ENCODE results near the gene TMEM165. TPM values are rescaled to one million over a fixed set of nuclear protein-coding genes. Genes with fewer than 3 reads are reported as not detected.
"Not testable (repeated sequence)": the region's sequence is repeated elsewhere in the genome, so short reads cannot be mapped to it uniquely, and the experiment has no call there.

Gene TMEM165, protein sequence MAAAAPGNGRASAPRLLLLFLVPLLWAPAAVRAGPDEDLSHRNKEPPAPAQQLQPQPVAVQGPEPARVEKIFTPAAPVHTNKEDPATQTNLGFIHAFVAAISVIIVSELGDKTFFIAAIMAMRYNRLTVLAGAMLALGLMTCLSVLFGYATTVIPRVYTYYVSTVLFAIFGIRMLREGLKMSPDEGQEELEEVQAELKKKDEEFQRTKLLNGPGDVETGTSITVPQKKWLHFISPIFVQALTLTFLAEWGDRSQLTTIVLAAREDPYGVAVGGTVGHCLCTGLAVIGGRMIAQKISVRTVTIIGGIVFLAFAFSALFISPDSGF
- total RNA-seq (44.0 TPM), polyA plus RNA-seq (10 to 100 TPM; 34.5 to 50.1 (median 44.7) TPM)

DNA sequence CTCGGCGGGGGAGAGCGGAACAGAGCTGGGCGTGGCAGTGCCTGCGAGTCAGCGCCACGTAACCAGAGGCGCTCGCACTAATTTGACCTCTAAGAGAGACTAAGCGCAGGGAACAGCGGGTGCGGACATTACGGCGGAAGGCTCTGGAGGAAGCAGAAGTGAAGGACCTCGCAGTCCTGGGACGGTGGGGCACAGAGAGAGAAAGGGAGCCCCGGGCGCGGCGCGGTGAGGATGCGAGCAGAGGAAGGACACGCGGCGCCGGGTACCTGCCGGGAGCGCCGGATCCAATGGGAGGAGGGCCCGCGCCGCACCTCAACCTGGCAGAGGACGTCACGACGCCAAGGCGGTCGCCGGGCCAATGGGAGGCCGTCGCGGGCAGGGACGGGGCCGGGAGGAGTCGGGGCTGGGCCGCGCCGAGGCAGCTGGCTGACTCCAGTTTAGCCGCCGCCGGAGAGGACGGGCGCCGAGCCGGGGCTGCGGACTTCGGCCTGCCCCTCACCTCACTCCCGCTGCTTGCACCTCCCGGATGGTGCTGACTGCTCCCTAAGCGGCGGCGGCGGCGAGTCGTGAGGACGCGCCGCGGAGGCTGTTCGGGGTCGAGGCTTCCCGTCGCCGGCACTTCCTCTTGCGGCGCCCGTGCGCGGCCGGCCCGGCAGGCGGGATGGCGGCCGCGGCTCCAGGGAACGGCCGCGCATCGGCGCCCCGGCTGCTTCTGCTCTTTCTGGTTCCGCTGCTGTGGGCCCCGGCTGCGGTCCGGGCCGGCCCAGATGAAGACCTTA lies at the start of gene TMEM165:
TMEM165 (plus strand) TSS at position 429 of the 779 bp plus-strand sequence; CDS start at position 662, 233 bp downstream.
- Mint-ChIP-seq H3K4me3 (peak within 1 kb of the TSS; percentile 95 to 98 (median 97)), H3K27me3 (peaks cover 5% of the 10 kb centered on the region), H3K27ac (peak within 1 kb of the TSS; percentile 97 to 100 (median 98)), H3K4me1 (peaks cover 22 to 48% (median 35%) of the 10 kb centered on the region in 4 donors), H3K9me3 (peaks cover 0 to 2% (median 0%) of the 10 kb centered on the region in 7 donors), H3K36me3 (peaks cover 7% of the 10 kb centered on the region)
- peak within 1 kb of the TSS; percentile 95 for H3K4me3 ChIP-seq (ENCODE audit: low read depth, low read length)
- ATAC-seq (ENCODE audit: low read depth in 2 of 2) (peak; percentile 94), DNase-seq (peak; percentile 86 to 95 (median 91))
- no peaks in the 10 kb centered on the region for H3K36me3 ChIP-seq (ENCODE audit: control insufficient read depth, insufficient read depth, low read length)
- peak within 1 kb of the TSS; percentile 90 for H3K27ac ChIP-seq (ENCODE audit: insufficient read depth, low read length, poor library complexity, severe bottlenecking)
- no peaks in the 10 kb centered on the region for H3K9me3 ChIP-seq (ENCODE audit: control insufficient read depth in 2 of 2, low read length in 2 of 2)
- H3K27me3 ChIP-seq (ENCODE audit: control insufficient read depth, insufficient read depth, low read length), result no peaks in the 10 kb centered on the region
- peaks cover 38% of the 10 kb centered on the region for H3K4me1 ChIP-seq (ENCODE audit: control insufficient read depth, insufficient read depth, low read length, poor library complexity, severe bottlenecking)

DNA sequence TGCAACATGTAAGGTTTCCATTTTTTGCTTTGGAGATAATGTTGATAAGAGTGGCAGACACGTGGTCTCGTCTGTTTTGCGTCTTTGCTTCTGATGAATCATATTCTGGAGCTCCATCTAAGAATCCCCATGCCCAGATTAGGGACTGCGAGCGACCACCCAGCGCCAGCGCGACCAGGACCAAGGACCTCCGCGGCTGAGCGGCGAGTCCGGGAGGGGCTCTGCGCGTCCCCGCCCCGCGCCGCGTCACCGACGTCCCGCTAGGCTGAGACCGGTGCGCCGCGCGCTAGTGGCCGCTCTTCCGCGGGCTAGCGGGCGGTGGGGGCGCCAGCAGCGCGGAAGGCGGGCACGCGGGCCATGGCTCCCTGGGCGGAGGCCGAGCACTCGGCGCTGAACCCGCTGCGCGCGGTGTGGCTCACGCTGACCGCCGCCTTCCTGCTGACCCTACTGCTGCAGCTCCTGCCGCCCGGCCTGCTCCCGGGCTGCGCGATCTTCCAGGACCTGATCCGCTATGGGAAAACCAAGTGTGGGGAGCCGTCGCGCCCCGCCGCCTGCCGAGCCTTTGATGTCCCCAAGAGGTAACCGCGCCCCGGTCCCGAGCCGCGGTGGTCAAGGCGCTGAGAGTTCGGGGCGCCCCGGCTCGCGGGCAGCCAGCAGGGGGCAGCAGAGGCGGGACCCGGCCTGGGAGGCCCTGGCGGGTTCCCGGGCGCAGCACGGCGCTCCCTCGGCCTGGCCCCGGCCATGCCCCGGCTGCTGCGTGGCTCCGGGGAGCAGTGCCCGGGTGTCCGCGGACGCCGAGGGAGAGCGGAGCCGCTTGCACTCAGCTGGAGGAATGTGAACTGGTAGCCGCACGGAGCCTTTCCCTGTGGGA lies 49.5 kb upstream of the TMEM165 start, which contains the start of gene SRD5A3:
SRD5A3 (plus strand) TSS at position 263 of the 871 bp plus-strand sequence; CDS start at position 358, 95 bp downstream.
- DNase-seq (peak; percentile 62 to 77 (median 73)), ATAC-seq (ENCODE audit: low read depth in 2 of 2) (peak; percentile 88 to 90)
- Mint-ChIP-seq H3K4me1 (peaks cover 7 to 23% (median 12%) of the 10 kb centered on the region in 4 donors), H3K9me3 (peaks cover 0 to 4% (median 0%) of the 10 kb centered on the region in 7 donors), H3K27ac (peak within 1 kb of the TSS in 2 of 3 donors; percentile 56 to 91), H3K27me3 (peaks cover 4% of the 10 kb centered on the region), H3K36me3 (no peaks in the 10 kb centered on the region), H3K4me3 (peak within 1 kb of the TSS; percentile 88 to 93 (median 92))
- peak within 1 kb of the TSS; percentile 60 for H3K27ac ChIP-seq (ENCODE audit: insufficient read depth, low read length, poor library complexity, severe bottlenecking)
- no peaks in the 10 kb centered on the region for H3K27me3 ChIP-seq (ENCODE audit: control insufficient read depth, insufficient read depth, low read length)
- peak within 1 kb of the TSS; percentile 66 for H3K4me3 ChIP-seq (ENCODE audit: low read depth, low read length)
- no peaks in the 10 kb centered on the region for H3K9me3 ChIP-seq (ENCODE audit: control insufficient read depth in 2 of 2, low read length in 2 of 2)
- H3K36me3 ChIP-seq (ENCODE audit: control insufficient read depth, insufficient read depth, low read length), result no peaks in the 10 kb centered on the region
- H3K4me1 ChIP-seq (ENCODE audit: control insufficient read depth, insufficient read depth, low read length, poor library complexity, severe bottlenecking), result peaks cover 7% of the 10 kb centered on the region

GRCh38 chr4:55346851-55347255 lies 48.9 kb upstream of the TMEM165 start:
- Mint-ChIP-seq H3K27me3 (no peaks in the 10 kb centered on the region), H3K4me3 (peak overlapping the region; percentile 78 to 93 (median 87)), H3K36me3 (peaks cover 2% of the 10 kb centered on the region), H3K4me1 (peaks cover 7 to 23% (median 12%) of the 10 kb centered on the region in 4 donors), H3K27ac (peak overlapping the region in 2 of 3 donors; percentile 56 to 81), H3K9me3 (peaks cover 0 to 4% (median 0%) of the 10 kb centered on the region in 7 donors)
- Histone ChIP-seq H3K4me3 (ENCODE audit: low read depth, low read length) (peak overlapping the region; percentile 66), H3K27ac (ENCODE audit: insufficient read depth, low read length, poor library complexity, severe bottlenecking) (peak overlapping the region; percentile 60), H3K4me1 (ENCODE audit: control insufficient read depth, insufficient read depth, low read length, poor library complexity, severe bottlenecking) (peaks cover 7% of the 10 kb centered on the region), H3K27me3 (ENCODE audit: control insufficient read depth, insufficient read depth, low read length) (no peaks in the 10 kb centered on the region), H3K36me3 (ENCODE audit: control insufficient read depth, insufficient read depth, low read length) (no peaks in the 10 kb centered on the region), H3K9me3 (ENCODE audit: control insufficient read depth in 2 of 2, low read length in 2 of 2) (no peaks in the 10 kb centered on the region)
- DNase-seq (no peak), ATAC-seq (ENCODE audit: low read depth in 2 of 2) (no peak)

DNA sequence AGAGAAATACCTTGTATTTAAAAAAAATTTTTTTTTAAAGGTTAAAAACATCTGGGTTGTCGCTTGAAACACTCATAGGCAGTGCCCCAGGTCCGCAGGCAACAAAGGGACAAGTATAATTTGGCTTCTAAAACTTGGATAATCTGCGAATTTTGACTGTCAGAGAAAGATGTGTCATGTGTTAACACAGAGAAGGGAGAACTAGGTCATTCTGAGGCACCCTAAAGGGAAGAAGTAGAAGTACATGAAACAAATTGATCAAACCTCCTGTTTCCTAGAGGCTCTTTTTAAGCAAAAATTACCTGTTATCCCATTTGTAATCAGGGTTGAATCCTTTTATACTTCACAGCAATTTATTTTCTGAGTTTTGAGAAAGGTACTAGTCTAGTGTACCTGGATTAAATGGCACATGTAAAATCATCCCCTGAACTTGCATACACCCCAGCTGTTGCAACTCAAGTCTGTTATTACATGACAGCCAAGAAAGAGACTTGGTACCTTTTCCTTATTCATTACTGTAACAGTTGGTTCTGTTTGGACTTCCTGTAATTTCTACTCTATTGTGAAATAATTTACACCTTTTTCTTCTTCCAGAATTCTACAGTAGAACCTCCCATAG lies 48.0 kb upstream of the TMEM165 start:
- peaks cover 7 to 23% (median 12%) of the 10 kb centered on the region in 4 donors for H3K4me1 Mint-ChIP-seq
- ATAC-seq (ENCODE audit: low read depth in 2 of 2) (no peak), DNase-seq (peak in 1 of 3 donors; percentile 22)
- no peaks in the 10 kb centered on the region for H3K36me3 ChIP-seq (ENCODE audit: control insufficient read depth, insufficient read depth, low read length)
- no peak overlapping the region for H3K4me3 ChIP-seq (ENCODE audit: low read depth, low read length)
- peaks cover 7% of the 10 kb centered on the region for H3K4me1 ChIP-seq (ENCODE audit: control insufficient read depth, insufficient read depth, low read length, poor library complexity, severe bottlenecking)
- H3K27me3 ChIP-seq (ENCODE audit: control insufficient read depth, insufficient read depth, low read length), result no peaks in the 10 kb centered on the region
- H3K27me3 Mint-ChIP-seq, result no peaks in the 10 kb centered on the region
- peak overlapping the region in 2 of 3 donors; percentile 56 to 81 for H3K27ac Mint-ChIP-seq
- H3K9me3 Mint-ChIP-seq, result peaks cover 0 to 4% (median 0%) of the 10 kb centered on the region in 7 donors
- H3K36me3 Mint-ChIP-seq, result peaks cover 9% of the 10 kb centered on the region
- H3K9me3 ChIP-seq (ENCODE audit: control insufficient read depth in 2 of 2, low read length in 2 of 2), result no peaks in the 10 kb centered on the region
- no peak overlapping the region for H3K27ac ChIP-seq (ENCODE audit: insufficient read depth, low read length, poor library complexity, severe bottlenecking)
- peak overlapping the region; percentile 78 to 89 (median 87) for H3K4me3 Mint-ChIP-seq

DNA sequence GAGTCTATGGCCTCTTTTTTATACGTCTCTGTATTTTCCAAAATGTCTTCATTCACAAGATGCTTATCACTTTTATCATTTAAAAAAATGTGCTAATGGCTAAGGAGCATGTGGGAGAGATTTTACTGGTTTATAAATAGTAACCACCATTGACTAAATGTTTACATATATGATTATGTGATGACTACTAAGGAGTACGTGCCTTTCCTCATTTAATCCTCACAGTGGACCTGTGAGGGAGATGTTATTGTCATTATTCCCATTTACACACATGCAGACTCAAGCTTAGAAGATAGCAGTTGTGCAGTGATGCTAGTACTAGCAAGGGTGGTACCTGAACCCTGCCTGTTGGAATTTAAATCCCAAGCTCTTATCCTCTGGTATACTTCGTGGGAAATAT lies 47.3 kb upstream of the TMEM165 start:
- Histone ChIP-seq H3K36me3 (ENCODE audit: control insufficient read depth, insufficient read depth, low read length) (no peaks in the 10 kb centered on the region), H3K27ac (ENCODE audit: insufficient read depth, low read length, poor library complexity, severe bottlenecking) (no peak overlapping the region), H3K27me3 (ENCODE audit: control insufficient read depth, insufficient read depth, low read length) (no peaks in the 10 kb centered on the region), H3K4me3 (ENCODE audit: low read depth, low read length) (no peak overlapping the region), H3K4me1 (ENCODE audit: control insufficient read depth, insufficient read depth, low read length, poor library complexity, severe bottlenecking) (peaks cover 7% of the 10 kb centered on the region), H3K9me3 (ENCODE audit: control insufficient read depth in 2 of 2, low read length in 2 of 2) (no peaks in the 10 kb centered on the region)
- ATAC-seq (ENCODE audit: low read depth in 2 of 2) (no peak), DNase-seq (no peak)
- peaks cover 0 to 2% (median 0%) of the 10 kb centered on the region in 7 donors for H3K9me3 Mint-ChIP-seq
- H3K36me3 Mint-ChIP-seq, result peaks cover 12% of the 10 kb centered on the region
- no peaks in the 10 kb centered on the region for H3K27me3 Mint-ChIP-seq
- H3K4me3 Mint-ChIP-seq, result peak overlapping the region in 2 of 4 donors; percentile 9 to 21
- peaks cover 7 to 23% (median 12%) of the 10 kb centered on the region in 4 donors for H3K4me1 Mint-ChIP-seq
- no peak overlapping the region for H3K27ac Mint-ChIP-seq

DNA sequence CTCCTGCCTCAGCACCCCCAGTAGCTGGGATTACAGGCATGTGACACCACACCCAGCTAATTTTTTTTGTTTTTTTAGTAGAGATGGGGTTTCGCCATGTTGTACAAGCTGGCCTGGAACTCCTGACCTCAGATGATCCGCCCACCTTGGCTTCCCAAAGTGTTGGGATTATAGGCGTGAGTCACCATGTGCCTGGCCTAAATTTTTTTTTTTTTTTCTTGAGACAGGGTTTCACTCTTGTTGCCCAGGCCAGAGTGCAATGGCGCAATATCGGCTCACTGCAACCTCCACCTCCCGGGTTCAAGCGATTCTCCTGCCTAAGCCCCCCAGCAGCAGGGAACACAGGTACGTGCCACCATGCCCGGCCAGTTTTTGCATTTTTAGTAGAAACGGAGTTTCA lies 44.9 kb upstream of the TMEM165 start:
- ATAC-seq (ENCODE audit: low read depth in 2 of 2); H3K4me1 ChIP-seq (ENCODE audit: control insufficient read depth, insufficient read depth, low read length, poor library complexity, severe bottlenecking); H3K4me3 ChIP-seq (ENCODE audit: low read depth, low read length); DNase-seq; H3K27ac ChIP-seq (ENCODE audit: insufficient read depth, low read length, poor library complexity, severe bottlenecking); H3K9me3 Mint-ChIP-seq; H3K36me3 ChIP-seq (ENCODE audit: control insufficient read depth, insufficient read depth, low read length); H3K9me3 ChIP-seq (ENCODE audit: control insufficient read depth in 2 of 2, low read length in 2 of 2); H3K27me3 ChIP-seq (ENCODE audit: control insufficient read depth, insufficient read depth, low read length); H3K27ac Mint-ChIP-seq; H3K27me3 Mint-ChIP-seq; H3K4me3 Mint-ChIP-seq: not testable (repeated sequence)
- peaks cover 21% of the 10 kb centered on the region for H3K36me3 Mint-ChIP-seq
- peaks cover 4 to 20% (median 8%) of the 10 kb centered on the region in 4 donors for H3K4me1 Mint-ChIP-seq
